Mesenchymal stem cell (in vitro differentiated cells and primary cell): ENCODE measurements around the gene CASQ1.

Source experiments
- DNase-seq: peaks from one replicate; pipeline ENCODE4 v3.0.0-alpha.2; 2013
- H2AFZ ChIP-seq: one replicate; pipeline ENCODE4 v1.6.1; 2013; ENCODE audit warnings: low read depth, mild to moderate bottlenecking, control low read depth, inconsistent platforms, low read length, moderate library complexity
- H2AK5ac ChIP-seq: 2 replicates; pipeline ENCODE4 v1.6.1; 2013; ENCODE audit warnings: low read length, moderate library complexity, mild to moderate bottlenecking, inconsistent platforms; ENCODE audit not compliant: severe bottlenecking
- H2BK120ac ChIP-seq: one replicate; pipeline ENCODE4 v1.6.1; 2013; ENCODE audit warnings: low read depth, mild to moderate bottlenecking, inconsistent platforms, low read length, moderate library complexity
- H2BK12ac ChIP-seq, 2 experiments: one replicate each; pipeline ENCODE4 v1.6.1; 2013; ENCODE audit warnings: inconsistent platforms in 2 of 2, low read length in 2 of 2, mild to moderate bottlenecking in 2 of 2, moderate library complexity in 2 of 2, control low read depth in 1 of 2
- H2BK15ac ChIP-seq: one replicate; pipeline ENCODE4 v1.6.1; 2013; ENCODE audit warnings: mild to moderate bottlenecking, low read depth, inconsistent platforms; ENCODE audit not compliant: poor library complexity, severe bottlenecking
- H2BK5ac ChIP-seq: 2 replicates; pipeline ENCODE4 v1.6.1; 2013; ENCODE audit warnings: low read depth, mild to moderate bottlenecking, low read length, control low read depth, inconsistent platforms; ENCODE audit not compliant: poor library complexity, severe bottlenecking
- H3K14ac ChIP-seq, 2 experiments: one replicate each; pipeline ENCODE4 v1.6.1; 2013; ENCODE audit warnings: inconsistent platforms in 2 of 2, low read length in 2 of 2, control low read depth in 1 of 2, mild to moderate bottlenecking in 1 of 2, moderate library complexity in 1 of 2
- H3K18ac ChIP-seq, 2 experiments: one replicate each; pipeline ENCODE4 v1.6.1; 2013; ENCODE audit warnings: inconsistent platforms in 2 of 2, low read length in 2 of 2, control low read depth in 1 of 2, low read depth in 1 of 2, mild to moderate bottlenecking in 1 of 2
- H3K23ac ChIP-seq, 2 experiments: one replicate each; pipeline ENCODE4 v1.6.1; 2013; ENCODE audit warnings: inconsistent platforms in 2 of 2, low read length in 2 of 2, mild to moderate bottlenecking in 2 of 2, moderate library complexity in 2 of 2, control low read depth in 1 of 2
- H3K27ac ChIP-seq: 2 replicates; pipeline ENCODE4 v1.5.1; 2013; ENCODE audit warnings: mild to moderate bottlenecking, moderate library complexity, low read length, control low read depth, inconsistent platforms; ENCODE audit not compliant: poor library complexity, severe bottlenecking
- H3K27me3 ChIP-seq, 2 experiments: 2 replicates each; pipeline versions ENCODE4 v1.6.1 to v1.7.0; 2013; ENCODE audit warnings: low read length in 2 of 2, mild to moderate bottlenecking in 2 of 2, moderate library complexity in 2 of 2, control low read depth in 1 of 2, inconsistent platforms in 1 of 2; ENCODE audit not compliant: control insufficient read depth in 1 of 2, insufficient read depth in 1 of 2
- H3K36me3 ChIP-seq, 2 experiments: 2 replicates each; pipeline versions ENCODE4 v1.6.1 to v1.7.0; 2013; ENCODE audit warnings: low read length in 2 of 2, control low read depth in 1 of 2, inconsistent platforms in 1 of 2, low read depth in 1 of 2, mild to moderate bottlenecking in 1 of 2; ENCODE audit not compliant: insufficient read depth in 2 of 2, control insufficient read depth in 1 of 2
- H3K4ac ChIP-seq, 2 experiments: one replicate each; pipeline ENCODE4 v1.6.1; 2013; ENCODE audit warnings: inconsistent platforms in 2 of 2, low read length in 2 of 2, mild to moderate bottlenecking in 2 of 2, moderate library complexity in 2 of 2, control low read depth in 1 of 2, low read depth in 1 of 2
- H3K4me1 ChIP-seq: 2 replicates; pipeline ENCODE4 v1.6.1; 2013; ENCODE audit warnings: low read depth, low read length, control low read depth; ENCODE audit not compliant: control insufficient read depth, insufficient read depth
- H3K4me2 ChIP-seq: 2 replicates; pipeline ENCODE4 v1.6.1; 2013; ENCODE audit warnings: low read length, mild to moderate bottlenecking, inconsistent platforms; ENCODE audit not compliant: poor library complexity, severe bottlenecking
- H3K4me3 ChIP-seq, 2 experiments: 2 replicates each; pipeline versions ENCODE4 v1.5.1 to v1.7.0; 2013; ENCODE audit warnings: low read length in 2 of 2, mild to moderate bottlenecking in 2 of 2, control low read depth in 1 of 2, low read depth in 1 of 2; ENCODE audit not compliant: insufficient read depth in 1 of 2
- H3K79me1 ChIP-seq: replicated peaks from 2 replicates; pipeline ENCODE4 v1.6.1; 2013; ENCODE audit warnings: mild to moderate bottlenecking, control low read depth, low read length, inconsistent platforms; ENCODE audit not compliant: poor library complexity, severe bottlenecking
- H3K9ac ChIP-seq: 2 replicates; pipeline ENCODE4 v1.7.0; 2013; ENCODE audit warnings: mild to moderate bottlenecking, low read length, moderate library complexity
- H3K9me3 ChIP-seq: 2 replicates; pipeline ENCODE4 v1.7.0; 2013; ENCODE audit warnings: mild to moderate bottlenecking, low read length; ENCODE audit not compliant: control insufficient read depth
- H4K8ac ChIP-seq: one replicate; pipeline ENCODE4 v1.6.1; 2013; ENCODE audit warnings: inconsistent platforms, mild to moderate bottlenecking, low read length, moderate library complexity
- H4K91ac ChIP-seq: one replicate; pipeline ENCODE4 v1.6.1; 2013; ENCODE audit warnings: mild to moderate bottlenecking, low read length, inconsistent platforms
- WGBS: methylation state at CpG from one replicate; pipeline ENCODE4 v1.1.7; 2013; ENCODE audit warnings: mixed read lengths; 5-methylcytosine and 5-hydroxymethylcytosine counted together

CASQ1 gene

GRCh38 chr1:160197231-160197630, 6.9 kb downstream of the CASQ1 start:
- H4K91ac ChIP-seq = no peak overlapping the region
- over 99% methylated on average over 4 of the region's 4 CpGs for WGBS

DNA sequence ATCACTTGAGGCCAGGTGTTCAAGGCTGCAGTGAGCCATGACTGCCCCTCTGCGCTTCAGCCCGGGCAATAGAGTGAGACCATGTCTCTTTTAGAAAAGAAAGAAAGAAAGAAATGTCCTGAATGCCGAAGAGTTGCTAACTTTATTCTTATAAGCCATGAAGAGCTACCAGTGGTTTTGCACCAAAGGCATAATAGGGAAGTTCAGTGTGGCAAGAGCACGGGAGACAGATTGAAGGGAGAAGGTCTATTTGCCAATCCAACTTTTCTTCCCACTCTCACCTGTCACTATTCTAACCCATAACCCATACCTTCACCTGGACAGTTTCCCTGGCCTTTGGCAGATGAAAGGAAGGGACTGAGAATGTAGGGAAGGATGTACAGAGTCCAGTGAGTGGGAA, 10.4 kb downstream of the CASQ1 start:
- no peak overlapping the region for H3K4ac ChIP-seq
- peaks cover 0 to 12% of the 10 kb centered on the region in 2 experiments for H3K27me3 ChIP-seq
- no peak overlapping the region for H3K27ac ChIP-seq
- DNase-seq = no peak
- H3K9me3 ChIP-seq = no peaks in the 10 kb centered on the region
- H2BK5ac ChIP-seq = no peak overlapping the region
- H3K23ac ChIP-seq = no peak overlapping the region
- no peak overlapping the region for H3K18ac ChIP-seq
- H3K9ac ChIP-seq = no peak overlapping the region
- no peak overlapping the region for H2AFZ ChIP-seq
- no peak overlapping the region for H3K4me2 ChIP-seq
- H3K36me3 ChIP-seq = no peaks in the 10 kb centered on the region
- no peak overlapping the region for H2BK120ac ChIP-seq
- H2BK12ac ChIP-seq = no peak overlapping the region
- no peak overlapping the region for H4K8ac ChIP-seq
- no peak overlapping the region for H3K4me3 ChIP-seq
- H4K91ac ChIP-seq = no peak overlapping the region
- no peaks in the 10 kb centered on the region for H3K79me1 ChIP-seq
- H2AK5ac ChIP-seq = no peak overlapping the region
- peaks cover 5% of the 10 kb centered on the region for H3K4me1 ChIP-seq
- no peak overlapping the region for H3K14ac ChIP-seq
- no peak overlapping the region for H2BK15ac ChIP-seq
- WGBS = 96% methylated on average over 3 of the region's 4 CpGs

More at GRCh38 chr1:160197231-160197630, 6.9 kb downstream of the CASQ1 start:
- Histone ChIP-seq H3K4ac (no peak overlapping the region), H3K79me1 (no peaks in the 10 kb centered on the region), H3K27me3 (peaks cover 7 to 27% of the 10 kb centered on the region in 2 experiments), H3K4me3 (no peak overlapping the region), H3K27ac (no peak overlapping the region), H2BK120ac (no peak overlapping the region), H3K9ac (no peak overlapping the region), H2BK12ac (no peak overlapping the region), H3K23ac (no peak overlapping the region), H3K4me2 (no peak overlapping the region), H3K9me3 (no peaks in the 10 kb centered on the region), H2BK5ac (no peak overlapping the region), H3K4me1 (peaks cover 8% of the 10 kb centered on the region), H3K18ac (no peak overlapping the region), H4K8ac (no peak overlapping the region), H2AFZ (no peak overlapping the region), H2AK5ac (no peak overlapping the region), H2BK15ac (no peak overlapping the region), H3K36me3 (no peaks in the 10 kb centered on the region), H3K14ac (no peak overlapping the region)
- DNase-seq = no peak

- peak overlapping the region; percentile 90 for H4K8ac ChIP-seq
- H3K4me3 ChIP-seq = peak overlapping the region in 1 of 2 experiments; percentile 71
- H2BK5ac ChIP-seq = no peak overlapping the region
- peak overlapping the region; percentile 63 for H3K4me2 ChIP-seq
- no peak overlapping the region for H4K91ac ChIP-seq
- peak overlapping the region; percentile 39 for H3K27ac ChIP-seq
- no peak overlapping the region for H2BK15ac ChIP-seq
- DNase-seq = peak; percentile 20
- peaks cover 28% of the 10 kb centered on the region for H3K4me1 ChIP-seq
- H3K9ac ChIP-seq = peak overlapping the region; percentile 86
- H2BK12ac ChIP-seq = no peak overlapping the region
- H2AK5ac ChIP-seq = peak overlapping the region; percentile 50
- H2AFZ ChIP-seq = peak overlapping the region; percentile 36
- WGBS = 58% methylated on average over 2 of the region's 7 CpGs
- H3K79me1 ChIP-seq = no peaks in the 10 kb centered on the region
- peaks cover 19 to 30% of the 10 kb centered on the region in 2 experiments for H3K36me3 ChIP-seq
- peak overlapping the region; percentile 43 for H2BK120ac ChIP-seq
- H3K23ac ChIP-seq = no peak overlapping the region
- H3K18ac ChIP-seq = peak overlapping the region; percentile 51 to 73
- H3K4ac ChIP-seq = peak overlapping the region in 1 of 2 experiments; percentile 84
- no peak overlapping the region for H3K14ac ChIP-seq
- no peaks in the 10 kb centered on the region for H3K27me3 ChIP-seq
- no peaks in the 10 kb centered on the region for H3K9me3 ChIP-seq
Observed at GRCh38 chr1:160204526-160205241, 14.3 kb downstream of the CASQ1 start.

GRCh38 chr1:160205242-160206035, 15.1 kb downstream of the CASQ1 start, which contains the start of gene PEA15:
TSS of gene PEA15 (plus strand) at chr1:160205384. CDS start at chr1:160211545, 6,161 bp downstream.
- peak within 1 kb of the TSS; percentile 94 to 99 for H3K18ac ChIP-seq
- peak within 1 kb of the TSS; percentile 90 for H4K8ac ChIP-seq
- no peaks in the 10 kb centered on the region for H3K9me3 ChIP-seq
- H2BK5ac ChIP-seq = peak within 1 kb of the TSS; percentile 60
- H2AFZ ChIP-seq = peak within 1 kb of the TSS; percentile 70
- H3K14ac ChIP-seq = peak within 1 kb of the TSS; percentile 9 to 99
- H3K9ac ChIP-seq = peak within 1 kb of the TSS; percentile 95
- H2BK15ac ChIP-seq = peak within 1 kb of the TSS; percentile 73
- H3K4ac ChIP-seq = peak within 1 kb of the TSS; percentile 77 to 99
- DNase-seq = peak; percentile 77
- peak within 1 kb of the TSS; percentile 83 for H3K4me2 ChIP-seq
- H3K79me1 ChIP-seq = peaks cover 4% of the 10 kb centered on the region
- H3K4me3 ChIP-seq = peak within 1 kb of the TSS; percentile 88 to 97
- H2BK12ac ChIP-seq = peak within 1 kb of the TSS; percentile 39 to 80
- WGBS = under 1% methylated on average over 50 of the region's 76 CpGs
- H2BK120ac ChIP-seq = peak within 1 kb of the TSS; percentile 90
- peaks cover 25 to 37% of the 10 kb centered on the region in 2 experiments for H3K36me3 ChIP-seq
- peak within 1 kb of the TSS; percentile 94 for H3K27ac ChIP-seq
- no peaks in the 10 kb centered on the region for H3K27me3 ChIP-seq
- H3K23ac ChIP-seq = peak within 1 kb of the TSS in 1 of 2 experiments; percentile 75
- H2AK5ac ChIP-seq = peak within 1 kb of the TSS; percentile 66
- H3K4me1 ChIP-seq = peaks cover 32% of the 10 kb centered on the region
- peak within 1 kb of the TSS; percentile 94 for H4K91ac ChIP-seq
